ENCODE data around the gene DENND1A. TPM values are rescaled to one million over a fixed set of nuclear protein-coding genes. Genes with fewer than 3 reads are reported as not detected.

DENND1A gene
- total and polyA plus RNA-seq, 4 donors, result 7.9 to 22.0 (median 13.9) TPM

DNA sequence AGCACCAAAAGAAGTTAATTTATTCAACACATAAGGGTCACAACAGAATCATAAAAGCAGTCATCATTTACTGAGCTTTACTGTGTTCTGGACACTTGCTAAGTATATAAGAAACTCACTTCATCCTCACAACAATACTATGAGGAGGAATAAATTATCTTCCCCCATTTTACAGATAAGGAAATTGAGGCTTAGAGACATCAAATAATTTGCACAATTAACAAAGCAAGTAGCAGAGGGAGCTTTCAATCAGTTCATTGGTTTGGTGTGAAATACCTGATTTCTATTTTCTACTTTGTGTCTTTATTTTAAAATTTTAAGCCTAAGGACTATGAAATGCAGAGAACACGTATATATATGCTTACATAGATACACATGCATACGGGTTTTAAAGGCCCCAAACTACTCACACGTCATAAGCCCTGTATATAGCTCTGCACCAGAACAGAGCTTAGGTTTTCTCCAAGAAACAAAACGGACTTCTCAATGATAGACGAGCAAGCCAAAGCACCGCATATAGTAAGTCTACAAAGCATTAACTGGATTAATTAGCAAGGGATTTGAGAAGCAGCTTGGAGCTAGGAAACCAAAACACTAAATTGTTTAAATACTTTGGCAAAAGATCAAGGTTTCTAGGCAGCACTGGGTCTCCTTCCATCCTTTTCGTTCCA lies 95.6 kb downstream of the DENND1A start (continued):
- TF ChIP-seq, protein P1, sequence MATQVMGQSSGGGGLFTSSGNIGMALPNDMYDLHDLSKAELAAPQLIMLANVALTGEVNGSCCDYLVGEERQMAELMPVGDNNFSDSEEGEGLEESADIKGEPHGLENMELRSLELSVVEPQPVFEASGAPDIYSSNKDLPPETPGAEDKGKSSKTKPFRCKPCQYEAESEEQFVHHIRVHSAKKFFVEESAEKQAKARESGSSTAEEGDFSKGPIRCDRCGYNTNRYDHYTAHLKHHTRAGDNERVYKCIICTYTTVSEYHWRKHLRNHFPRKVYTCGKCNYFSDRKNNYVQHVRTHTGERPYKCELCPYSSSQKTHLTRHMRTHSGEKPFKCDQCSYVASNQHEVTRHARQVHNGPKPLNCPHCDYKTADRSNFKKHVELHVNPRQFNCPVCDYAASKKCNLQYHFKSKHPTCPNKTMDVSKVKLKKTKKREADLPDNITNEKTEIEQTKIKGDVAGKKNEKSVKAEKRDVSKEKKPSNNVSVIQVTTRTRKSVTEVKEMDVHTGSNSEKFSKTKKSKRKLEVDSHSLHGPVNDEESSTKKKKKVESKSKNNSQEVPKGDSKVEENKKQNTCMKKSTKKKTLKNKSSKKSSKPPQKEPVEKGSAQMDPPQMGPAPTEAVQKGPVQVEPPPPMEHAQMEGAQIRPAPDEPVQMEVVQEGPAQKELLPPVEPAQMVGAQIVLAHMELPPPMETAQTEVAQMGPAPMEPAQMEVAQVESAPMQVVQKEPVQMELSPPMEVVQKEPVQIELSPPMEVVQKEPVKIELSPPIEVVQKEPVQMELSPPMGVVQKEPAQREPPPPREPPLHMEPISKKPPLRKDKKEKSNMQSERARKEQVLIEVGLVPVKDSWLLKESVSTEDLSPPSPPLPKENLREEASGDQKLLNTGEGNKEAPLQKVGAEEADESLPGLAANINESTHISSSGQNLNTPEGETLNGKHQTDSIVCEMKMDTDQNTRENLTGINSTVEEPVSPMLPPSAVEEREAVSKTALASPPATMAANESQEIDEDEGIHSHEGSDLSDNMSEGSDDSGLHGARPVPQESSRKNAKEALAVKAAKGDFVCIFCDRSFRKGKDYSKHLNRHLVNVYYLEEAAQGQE (IDR thresholded peaks at IDR 0.05), result no peak
- no peak for TF ChIP-seq GABPA (IDR thresholded peaks at IDR 0.05 in 1 of 2, conservative IDR thresholded peaks at IDR 0.05 in 1 of 2)

DNA sequence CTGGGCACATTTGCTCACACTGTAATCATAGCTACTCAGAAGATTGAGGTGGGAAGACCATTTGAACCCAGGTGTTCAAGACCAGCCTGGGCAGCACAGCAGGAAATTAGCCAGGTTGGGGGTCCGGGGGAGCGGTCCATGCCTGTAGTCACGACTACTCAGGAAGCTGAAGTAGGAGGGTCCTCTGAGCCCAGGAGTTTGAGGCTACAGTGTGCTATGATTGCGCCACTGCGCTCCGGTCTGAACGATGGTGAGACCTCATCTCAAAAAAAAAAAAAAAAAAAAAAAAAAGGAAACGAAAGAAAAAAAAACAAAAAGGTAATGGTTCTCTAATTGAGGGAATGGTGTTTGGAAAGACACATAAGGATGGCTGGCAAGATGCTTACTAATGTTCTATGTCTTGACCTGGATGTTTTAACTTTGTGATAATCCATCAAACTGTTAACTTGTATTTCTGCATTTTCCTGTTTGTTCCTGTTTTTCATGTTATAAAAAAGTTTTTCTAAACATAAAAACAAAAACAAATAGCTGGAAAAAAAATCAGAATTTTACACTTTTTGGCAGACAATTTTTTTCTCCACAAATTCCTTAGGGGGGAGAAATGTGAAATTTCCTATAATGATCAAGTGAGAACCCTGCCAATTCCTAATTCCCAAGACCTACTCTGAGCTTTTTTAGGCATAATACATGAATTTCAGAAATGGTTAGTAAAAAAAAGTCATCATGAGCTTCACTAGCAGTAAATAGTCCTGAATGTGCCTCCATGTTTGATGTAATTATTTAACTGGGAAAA lies 96.9 kb downstream of the DENND1A start:
- H3K4me3 ChIP-seq (ENCODE audit: low read depth in 1 of 3, low read length in 3 of 3), result no peak overlapping the region
- H3K4me1 ChIP-seq (ENCODE audit: control insufficient read depth in 4 of 4, insufficient read depth in 4 of 4, low read length in 3 of 4), result peaks cover 0 to 2% (median 0%) of the 10 kb centered on the region in 4 donors
- peaks cover 0 to 15% (median 6%) of the 10 kb centered on the region in 4 donors for H3K9me3 ChIP-seq (ENCODE audit: control insufficient read depth in 4 of 4, low read length in 3 of 4)
- H3K27ac ChIP-seq (ENCODE audit: low read depth in 1 of 2, low read length in 2 of 2), result no peak overlapping the region
- no peaks in the 10 kb centered on the region for H3K27me3 ChIP-seq (ENCODE audit: control insufficient read depth in 4 of 4, insufficient read depth in 4 of 4, low read length in 3 of 4)
- H3K9ac ChIP-seq (ENCODE audit: low read depth in 1 of 2, low read length in 2 of 2), result no peak overlapping the region
- H3K36me3 ChIP-seq (ENCODE audit: control insufficient read depth in 4 of 4, insufficient read depth in 3 of 4, low read depth in 1 of 4, low read length in 3 of 4), result no peaks in the 10 kb centered on the region
- WGBS, result 87% methylated on average over 8 of the region's 8 CpGs
- no peak for TF ChIP-seq EGR1 (IDR thresholded peaks at IDR 0.05; ENCODE audit: low read depth in 2 of 2)
- TF ChIP-seq CTCF (IDR thresholded peaks at IDR 0.05; ENCODE audit: low read depth, low read length, missing input control), result no peak
- TF ChIP-seq HNF4A (conservative IDR thresholded peaks at IDR 0.05), result no peak
- TF ChIP-seq, protein P2, sequence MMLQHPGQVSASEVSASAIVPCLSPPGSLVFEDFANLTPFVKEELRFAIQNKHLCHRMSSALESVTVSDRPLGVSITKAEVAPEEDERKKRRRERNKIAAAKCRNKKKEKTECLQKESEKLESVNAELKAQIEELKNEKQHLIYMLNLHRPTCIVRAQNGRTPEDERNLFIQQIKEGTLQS (IDR thresholded peaks at IDR 0.05), result no peak
- TF ChIP-seq, protein P3, sequence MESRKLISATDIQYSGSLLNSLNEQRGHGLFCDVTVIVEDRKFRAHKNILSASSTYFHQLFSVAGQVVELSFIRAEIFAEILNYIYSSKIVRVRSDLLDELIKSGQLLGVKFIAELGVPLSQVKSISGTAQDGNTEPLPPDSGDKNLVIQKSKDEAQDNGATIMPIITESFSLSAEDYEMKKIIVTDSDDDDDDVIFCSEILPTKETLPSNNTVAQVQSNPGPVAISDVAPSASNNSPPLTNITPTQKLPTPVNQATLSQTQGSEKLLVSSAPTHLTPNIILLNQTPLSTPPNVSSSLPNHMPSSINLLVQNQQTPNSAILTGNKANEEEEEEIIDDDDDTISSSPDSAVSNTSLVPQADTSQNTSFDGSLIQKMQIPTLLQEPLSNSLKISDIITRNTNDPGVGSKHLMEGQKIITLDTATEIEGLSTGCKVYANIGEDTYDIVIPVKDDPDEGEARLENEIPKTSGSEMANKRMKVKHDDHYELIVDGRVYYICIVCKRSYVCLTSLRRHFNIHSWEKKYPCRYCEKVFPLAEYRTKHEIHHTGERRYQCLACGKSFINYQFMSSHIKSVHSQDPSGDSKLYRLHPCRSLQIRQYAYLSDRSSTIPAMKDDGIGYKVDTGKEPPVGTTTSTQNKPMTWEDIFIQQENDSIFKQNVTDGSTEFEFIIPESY (IDR thresholded peaks at IDR 0.05), result no peak
- no peak for TF ChIP-seq RAD21 (IDR thresholded peaks at IDR 0.05)
- TF ChIP-seq, protein P1 (IDR thresholded peaks at IDR 0.05), result no peak
- no peak for TF ChIP-seq SP1 (IDR thresholded peaks at IDR 0.05)
- no peak for TF ChIP-seq HNF4G (IDR thresholded peaks at IDR 0.05)
- no peak for TF ChIP-seq YY1 (IDR thresholded peaks at IDR 0.05)
- no peak for TF ChIP-seq RXRA (IDR thresholded peaks at IDR 0.05)
- TF ChIP-seq JUND (IDR thresholded peaks at IDR 0.05), result no peak
- TF ChIP-seq GABPA (IDR thresholded peaks at IDR 0.05 in 1 of 2, conservative IDR thresholded peaks at IDR 0.05 in 1 of 2), result no peak
- no peak for TF ChIP-seq TAF1 (conservative IDR thresholded peaks at IDR 0.05)
- TF ChIP-seq FOXA1 (IDR thresholded peaks at IDR 0.05), result no peak
- TF ChIP-seq, protein P4, sequence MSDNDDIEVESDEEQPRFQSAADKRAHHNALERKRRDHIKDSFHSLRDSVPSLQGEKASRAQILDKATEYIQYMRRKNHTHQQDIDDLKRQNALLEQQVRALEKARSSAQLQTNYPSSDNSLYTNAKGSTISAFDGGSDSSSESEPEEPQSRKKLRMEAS (IDR thresholded peaks at IDR 0.05), result no peak
- no peak for TF ChIP-seq NR2F2 (IDR thresholded peaks at IDR 0.05)
- no peak for TF ChIP-seq FOXA2 (IDR thresholded peaks at IDR 0.05)
- no peak for DNase-seq (ENCODE audit: low spot score)
